ENCODE measurements around the gene CLEC2L.

- TF ChIP-seq CTCF (conservative IDR thresholded peaks at IDR 0.05 in 1 of 2, IDR thresholded peaks at IDR 0.05 in 1 of 2; ENCODE audit: low read depth in 1 of 2, low read length in 2 of 2) (no peak), EZH2 (IDR thresholded peaks at IDR 0.05; ENCODE audit: low read length, missing control alignments) (no peak)
Measured at GRCh38 chr7:139515266-139515665, 8.2 kb upstream of the CLEC2L start.
